Stomach (tissue), 9 donors: ENCODE results near the gene B4GALNT1. TPM values are rescaled to one million over a fixed set of nuclear protein-coding genes. Genes with fewer than 3 reads are reported as not detected.

Experiments used
- DNase-seq, 2 donors: peaks; one replicate each; pipeline versions ENCODE4 v3.0.0 to v3.0.0-alpha.2; 2013 to 2019
- H3K27ac ChIP-seq, 5 donors: fragments of 200-600 bp in 4 of 5; sonication (generic) in 4 of 5; one replicate each; pipeline ENCODE4 v1.5.1; 2013 to 2019; ENCODE audit warnings: mild to moderate bottlenecking in 1 of 5, moderate library complexity in 1 of 5
- H3K27me3 ChIP-seq, 3 donors: fragments of 200-600 bp; sonication (generic); one replicate each; pipeline ENCODE4 v1.5.1; 2017 to 2019; ENCODE audit warnings: mixed run types in 1 of 3
- H3K36me3 ChIP-seq, 4 donors: fragments of 200-600 bp; sonication (generic); 1 replicate in 3 of 4; 2 replicates in 1 of 4; pipeline ENCODE4 v1.5.1; 2016 to 2019
- H3K4me1 ChIP-seq, 4 donors: fragments of 200-600 bp; sonication (generic); one replicate each; pipeline ENCODE4 v1.5.1; 2016 to 2019
- H3K4me3 ChIP-seq, 4 donors: fragments of 200-600 bp; sonication (generic) in 3 of 4; one replicate each; pipeline ENCODE4 v1.5.1; 2016 to 2019; ENCODE audit warnings: mild to moderate bottlenecking in 1 of 4
- H3K9me3 ChIP-seq, 4 donors: fragments of 200-600 bp; sonication (generic); one replicate each; pipeline ENCODE4 v1.5.1; 2016 to 2019
- CTCF ChIP-seq, 7 experiments: fragments of 450-650 bp in 4 of 7; fragments of 200-600 bp in 3 of 7; sonication (generic) in 3 of 7; IDR thresholded peaks; one replicate each; pipeline ENCODE4 v1.5.1; 2016 to 2019; ENCODE audit warnings: antibody characterized with exemption in 7 of 7, control low read depth in 2 of 7, mild to moderate bottlenecking in 1 of 7
- EP300 ChIP-seq: sonication (generic); formaldehyde crosslinking; IDR thresholded peaks from one replicate; pipeline ENCODE4 v1.6.1; 2017; ENCODE audit warnings: antibody characterized with exemption
- POLR2A ChIP-seq, 4 donors: fragments of 450-650 bp; IDR thresholded peaks; one replicate each; pipeline ENCODE4 v1.6.1; 2016; ENCODE audit warnings: antibody characterized with exemption in 4 of 4, control low read depth in 2 of 4, mild to moderate bottlenecking in 1 of 4, moderate library complexity in 1 of 4
- POLR2AphosphoS5 ChIP-seq, 3 donors: sonication (generic); formaldehyde crosslinking; IDR thresholded peaks; one replicate each; pipeline ENCODE4 v1.6.1; 2016; ENCODE audit warnings: antibody characterized with exemption in 3 of 3
- WGBS, 5 donors: extraction: QIAGEN DNeasy Blood & Tissue Kit in 3 of 5; methylation state at CpG; one replicate each; pipeline versions ENCODE4 v1.1.5 to v1.1.7; 2013 to 2018; 5-methylcytosine and 5-hydroxymethylcytosine counted together
- intact Hi-C: fragments of 100-400 bp; cut with DNase I; formaldehyde crosslinking; loops from one replicate; pipeline ENCODE4 v1.15.1; 2023; ENCODE audit warnings: low total_unique reads
- polyA plus RNA-seq, 3 donors: library from polyadenylated mRNA; stranded (reverse); fragments of 200-250 nt; gene quantifications; one replicate each; pipeline ENCODE4 v1.2.3, GENCODE V29; 2013
- total RNA-seq, 5 donors: library from RNA; depleted of rRNA; stranded (reverse); fragments of >200 nt; gene quantifications; one replicate each; pipeline versions ENCODE4 v1.1.0 to v1.2.3, GENCODE V29; 2014 to 2016
- donor health status: healthy with polysubstance abuse.
- donor health status: Bipolar disorder and iron deficiency.
- donor health status: healthy.

The B4GALNT1 gene
- total and polyA plus RNA-seq, 8 donors, result 0.31 to 1.1 (median 0.67) TPM; not detected in 4

- H3K27me3 ChIP-seq, result peaks cover 0 to 65% (median 28%) of the 10 kb centered on the region in 3 donors
Observed at GRCh38 chr12:57611108-57611826, 21.7 kb downstream of the B4GALNT1 start, which contains the start of gene ARHGEF25. Gene ARHGEF25 (plus strand): TSS chr12:57611435. CDS start chr12:57611895, 460 bp downstream.

GRCh38 chr12:57610554-57611107 is 22.4 kb downstream of the B4GALNT1 start:
- peaks cover 0 to 59% (median 28%) of the 10 kb centered on the region in 3 donors for H3K27me3 ChIP-seq
- peaks cover 0 to 57% (median 39%) of the 10 kb centered on the region in 4 donors for H3K36me3 ChIP-seq
- peak overlapping the region; percentile 48 to 91 (median 82) for H3K27ac ChIP-seq
- WGBS, 5 donors, result 3 to 6% (median 4%) methylated on average over 29 of the region's 29 CpGs
- no peaks in the 10 kb centered on the region for H3K9me3 ChIP-seq
- intact Hi-C loops, result no loop called here
- peaks cover 22 to 71% (median 45%) of the 10 kb centered on the region in 4 donors for H3K4me1 ChIP-seq
- DNase-seq, result peak in 1 of 2 donors; percentile 77
- H3K4me3 ChIP-seq, result peak overlapping the region; percentile 54 to 71 (median 64)
- TF ChIP-seq EP300 (no peak), POLR2A (IDR thresholded peaks at IDR 0.05) (no peak), CTCF (IDR thresholded peaks at IDR 0.05) (no peak), POLR2AphosphoS5 (IDR thresholded peaks at IDR 0.05) (no peak)

More at GRCh38 chr12:57611108-57611826, 21.7 kb downstream of the B4GALNT1 start, which contains the start of gene ARHGEF25:
- Histone ChIP-seq H3K4me3 (peak within 1 kb of the TSS; percentile 54 to 71 (median 64)), H3K9me3 (no peaks in the 10 kb centered on the region), H3K27ac (peak within 1 kb of the TSS; percentile 53 to 91 (median 82)), H3K36me3 (peaks cover 3 to 62% (median 45%) of the 10 kb centered on the region in 4 donors), H3K4me1 (peaks cover 22 to 65% (median 40%) of the 10 kb centered on the region in 4 donors)
- 1 to 4% (median 1%) methylated on average over 21 to 54 of the region's 55 CpGs for WGBS, 5 donors
- DNase-seq, result peak; percentile 53 to 93
- TF ChIP-seq EP300 (no peak), POLR2AphosphoS5 (IDR thresholded peaks at IDR 0.05) (peak in 1 of 3 donors; percentile 32)
- intact Hi-C loops, result no loop called here

- WGBS, 5 donors, result 19 to 34% (median 26%) methylated on average over 21 to 34 of the region's 34 CpGs
- intact Hi-C loops, result no loop called here
- no peaks in the 10 kb centered on the region for H3K9me3 ChIP-seq
- no peak for TF ChIP-seq CTCF (IDR thresholded peaks at IDR 0.05)
- TF ChIP-seq POLR2AphosphoS5 (IDR thresholded peaks at IDR 0.05), result no peak
- TF ChIP-seq EP300, result no peak
- no peak for TF ChIP-seq POLR2A (IDR thresholded peaks at IDR 0.05)
- peak in 1 of 2 donors; percentile 75 for DNase-seq
- H3K4me3 ChIP-seq, result peak overlapping the region; percentile 54 to 71 (median 64)
- H3K27ac ChIP-seq, result peak overlapping the region; percentile 40 to 91 (median 82)
- H3K4me1 ChIP-seq, result peaks cover 28 to 78% (median 50%) of the 10 kb centered on the region in 4 donors
- H3K36me3 ChIP-seq, result peaks cover 0 to 51% (median 32%) of the 10 kb centered on the region in 4 donors
- peaks cover 0 to 53% (median 28%) of the 10 kb centered on the region in 3 donors for H3K27me3 ChIP-seq
Observed at GRCh38 chr12:57609781-57610553, 23.0 kb downstream of the B4GALNT1 start.

- H3K36me3 ChIP-seq, result peaks cover 0 to 44% (median 29%) of the 10 kb centered on the region in 4 donors
- no peak for TF ChIP-seq POLR2A (IDR thresholded peaks at IDR 0.05)
- TF ChIP-seq POLR2AphosphoS5 (IDR thresholded peaks at IDR 0.05), result no peak
- TF ChIP-seq EP300, result no peak
- no peak for TF ChIP-seq CTCF (IDR thresholded peaks at IDR 0.05)
- peaks cover 34 to 81% (median 54%) of the 10 kb centered on the region in 4 donors for H3K4me1 ChIP-seq
- WGBS, 5 donors, result 60 to 75% (median 67%) methylated on average over 19 of the region's 19 CpGs
- DNase-seq, result peak in 1 of 2 donors; percentile 67
- H3K9me3 ChIP-seq, result no peaks in the 10 kb centered on the region
- H3K27ac ChIP-seq, result peak overlapping the region in 4 of 5 donors; percentile 81 to 91 (median 84)
- peaks cover 0 to 60% (median 28%) of the 10 kb centered on the region in 3 donors for H3K27me3 ChIP-seq
- peak overlapping the region in 3 of 4 donors; percentile 54 to 71 (median 65) for H3K4me3 ChIP-seq
- intact Hi-C loops, result no loop called here
Observed at GRCh38 chr12:57609101-57609780, 23.8 kb downstream of the B4GALNT1 start.
